T-helper 17 cell (primary cell): ENCODE results near the gene EPDR1. TPM values are rescaled to one million over a fixed set of nuclear protein-coding genes. Genes with fewer than 3 reads are reported as not detected.

ENCODE experiments used
- ATAC-seq: fragments of 150-1000 bp; cut with Tn5 transposase; 2 replicates; pipeline ENCODE4 v1.10.0; 2021; ENCODE audit warnings: mild to moderate bottlenecking, moderate library complexity
- DNase-seq, 3 donors: peaks; one replicate each; pipeline versions ENCODE4 v3.0.0 to v3.0.0-alpha.2; 2020 to 2021
- H3K9me3 ChIP-seq: one replicate; pipeline ENCODE4 v1.7.0; 2013; ENCODE audit warnings: low read length, mild to moderate bottlenecking; ENCODE audit not compliant: control insufficient read depth, poor library complexity, severe bottlenecking
- H3K27ac Mint-ChIP-seq: one replicate; pipeline ENCODE4 v1.8.0; 2022; ENCODE audit warnings: mild to moderate bottlenecking, moderate library complexity, mixed read lengths
- H3K27me3 Mint-ChIP-seq: one replicate; pipeline ENCODE4 v1.8.0; 2022; ENCODE audit warnings: mixed read lengths
- H3K36me3 Mint-ChIP-seq: one replicate; pipeline ENCODE4 v1.8.0; 2022; ENCODE audit warnings: low read depth, mixed read lengths
- H3K4me1 Mint-ChIP-seq: one replicate; pipeline ENCODE4 v1.8.0; 2022; ENCODE audit warnings: mild to moderate bottlenecking, mixed read lengths
- H3K4me3 Mint-ChIP-seq: one replicate; pipeline ENCODE4 v1.8.0; 2022; ENCODE audit warnings: mild to moderate bottlenecking, moderate library complexity, mixed read lengths
- total RNA-seq, 4 donors: library from RNA in 2 of 4; stranded (reverse) in 2 of 4; gene quantifications; one replicate each; pipeline ENCODE4 v1.2.3 and lab custom pipeline; 2022 to 2026

The EPDR1 gene
- total RNA-seq, 2 donors from 2014 or later = 0.29 TPM; not detected in 1

- DNase-seq = no peak
- Mint-ChIP-seq H3K4me1 (no peaks in the 10 kb centered on the region), H3K4me3 (no peak overlapping the region), H3K36me3 (no peaks in the 10 kb centered on the region), H3K27ac (no peak overlapping the region), H3K27me3 (peaks cover 23% of the 10 kb centered on the region)
- ATAC-seq = no peak
- H3K9me3 ChIP-seq = no peaks in the 10 kb centered on the region
Measured at GRCh38 chr7:37971491-37971890, 51.1 kb downstream of the EPDR1 start.

- Mint-ChIP-seq H3K4me3 (no peak overlapping the region), H3K27ac (no peak overlapping the region), H3K36me3 (no peaks in the 10 kb centered on the region), H3K4me1 (no peaks in the 10 kb centered on the region), H3K27me3 (peaks cover 23% of the 10 kb centered on the region)
- no peaks in the 10 kb centered on the region for H3K9me3 ChIP-seq
- DNase-seq = no peak
- ATAC-seq = no peak
Measured at GRCh38 chr7:37973915-37974314, 53.5 kb downstream of the EPDR1 start.

- ATAC-seq = no peak
- Mint-ChIP-seq H3K4me1 (no peaks in the 10 kb centered on the region), H3K4me3 (no peak overlapping the region)
Measured at GRCh38 chr7:37974711-37975110, 54.3 kb downstream of the EPDR1 start.

GRCh38 chr7:37977243-37977642 lies 56.8 kb downstream of the EPDR1 start:
- no peak overlapping the region for H3K4me3 Mint-ChIP-seq
- peaks cover 5% of the 10 kb centered on the region for H3K27me3 Mint-ChIP-seq
- no peaks in the 10 kb centered on the region for H3K9me3 ChIP-seq
- no peaks in the 10 kb centered on the region for H3K4me1 Mint-ChIP-seq
- no peaks in the 10 kb centered on the region for H3K36me3 Mint-ChIP-seq
- H3K27ac Mint-ChIP-seq = no peak overlapping the region
- ATAC-seq = no peak
- DNase-seq = no peak

More at GRCh38 chr7:37974711-37975110, 54.3 kb downstream of the EPDR1 start:
- H3K36me3 Mint-ChIP-seq = no peaks in the 10 kb centered on the region
- no peaks in the 10 kb centered on the region for H3K9me3 ChIP-seq
- H3K27ac Mint-ChIP-seq = no peak overlapping the region
- peaks cover 23% of the 10 kb centered on the region for H3K27me3 Mint-ChIP-seq
- no peak for DNase-seq

GRCh38 chr7:37981664-37982063 lies 61.2 kb downstream of the EPDR1 start:
- H3K4me3 Mint-ChIP-seq = no peak overlapping the region
- H3K36me3 Mint-ChIP-seq = no peaks in the 10 kb centered on the region
- H3K27me3 Mint-ChIP-seq = peaks cover 5% of the 10 kb centered on the region
- no peaks in the 10 kb centered on the region for H3K4me1 Mint-ChIP-seq
- DNase-seq (no peak), ATAC-seq (no peak)
- no peak overlapping the region for H3K27ac Mint-ChIP-seq
- H3K9me3 ChIP-seq = no peaks in the 10 kb centered on the region

- no peak for ATAC-seq
- no peak overlapping the region for H3K27ac Mint-ChIP-seq
Measured at GRCh38 chr7:37982423-37982822, 62.0 kb downstream of the EPDR1 start.

GRCh38 chr7:37984750-37985390 lies 64.4 kb downstream of the EPDR1 start:
- H3K27me3 Mint-ChIP-seq = peaks cover 15% of the 10 kb centered on the region
- no peak overlapping the region for H3K4me3 Mint-ChIP-seq
- no peak for DNase-seq
- no peaks in the 10 kb centered on the region for H3K9me3 ChIP-seq
- no peak overlapping the region for H3K27ac Mint-ChIP-seq
- ATAC-seq = no peak
- peaks cover 4% of the 10 kb centered on the region for H3K4me1 Mint-ChIP-seq
- H3K36me3 Mint-ChIP-seq = no peaks in the 10 kb centered on the region

More at GRCh38 chr7:37982423-37982822, 62.0 kb downstream of the EPDR1 start:
- DNase-seq = no peak
- no peaks in the 10 kb centered on the region for H3K36me3 Mint-ChIP-seq
- H3K27me3 Mint-ChIP-seq = peaks cover 10% of the 10 kb centered on the region
- no peak overlapping the region for H3K4me3 Mint-ChIP-seq
- H3K4me1 Mint-ChIP-seq = no peaks in the 10 kb centered on the region
- no peaks in the 10 kb centered on the region for H3K9me3 ChIP-seq

- Mint-ChIP-seq H3K27ac (no peak overlapping the region), H3K4me1 (peaks cover 4% of the 10 kb centered on the region), H3K27me3 (peaks cover 15% of the 10 kb centered on the region), H3K36me3 (no peaks in the 10 kb centered on the region), H3K4me3 (no peak overlapping the region)
- no peaks in the 10 kb centered on the region for H3K9me3 ChIP-seq
- no peak for DNase-seq
- no peak for ATAC-seq
Measured at GRCh38 chr7:37986908-37987330, 66.5 kb downstream of the EPDR1 start.

- Mint-ChIP-seq H3K4me3 (no peak overlapping the region), H3K27me3 (peaks cover 15% of the 10 kb centered on the region), H3K27ac (no peak overlapping the region), H3K36me3 (no peaks in the 10 kb centered on the region), H3K4me1 (peaks cover 4% of the 10 kb centered on the region)
- no peaks in the 10 kb centered on the region for H3K9me3 ChIP-seq
- ATAC-seq (no peak), DNase-seq (no peak)
Measured at GRCh38 chr7:37987732-37988131, 67.3 kb downstream of the EPDR1 start.

GRCh38 chr7:37988721-37989650 lies 68.5 kb downstream of the EPDR1 start:
- Mint-ChIP-seq H3K36me3 (no peaks in the 10 kb centered on the region), H3K4me3 (no peak overlapping the region), H3K4me1 (peaks cover 4% of the 10 kb centered on the region), H3K27ac (no peak overlapping the region), H3K27me3 (peaks cover 15% of the 10 kb centered on the region)
- no peaks in the 10 kb centered on the region for H3K9me3 ChIP-seq
- no peak for DNase-seq
- no peak for ATAC-seq

GRCh38 chr7:37990337-37990736 lies 69.9 kb downstream of the EPDR1 start:
- Mint-ChIP-seq H3K36me3 (no peaks in the 10 kb centered on the region), H3K27me3 (peaks cover 10% of the 10 kb centered on the region), H3K4me3 (no peak overlapping the region), H3K27ac (no peak overlapping the region), H3K4me1 (peaks cover 4% of the 10 kb centered on the region)
- DNase-seq = no peak
- ATAC-seq = no peak
- no peaks in the 10 kb centered on the region for H3K9me3 ChIP-seq

GRCh38 chr7:37993060-37993501 lies 72.6 kb downstream of the EPDR1 start:
- no peaks in the 10 kb centered on the region for H3K4me1 Mint-ChIP-seq
- H3K4me3 Mint-ChIP-seq = no peak overlapping the region
- DNase-seq (no peak), ATAC-seq (no peak)
- H3K27ac Mint-ChIP-seq = no peak overlapping the region
- no peaks in the 10 kb centered on the region for H3K36me3 Mint-ChIP-seq
- H3K9me3 ChIP-seq = no peaks in the 10 kb centered on the region
- no peaks in the 10 kb centered on the region for H3K27me3 Mint-ChIP-seq

- Mint-ChIP-seq H3K4me3 (no peak overlapping the region), H3K27me3 (peaks cover 28% of the 10 kb centered on the region), H3K27ac (no peak overlapping the region), H3K4me1 (no peaks in the 10 kb centered on the region), H3K36me3 (no peaks in the 10 kb centered on the region)
- no peaks in the 10 kb centered on the region for H3K9me3 ChIP-seq
- ATAC-seq = no peak
- no peak for DNase-seq
Measured at GRCh38 chr7:37999673-38000072, 79.2 kb downstream of the EPDR1 start.
